Measurements from ENCODE around the gene GNA14.

DNA sequence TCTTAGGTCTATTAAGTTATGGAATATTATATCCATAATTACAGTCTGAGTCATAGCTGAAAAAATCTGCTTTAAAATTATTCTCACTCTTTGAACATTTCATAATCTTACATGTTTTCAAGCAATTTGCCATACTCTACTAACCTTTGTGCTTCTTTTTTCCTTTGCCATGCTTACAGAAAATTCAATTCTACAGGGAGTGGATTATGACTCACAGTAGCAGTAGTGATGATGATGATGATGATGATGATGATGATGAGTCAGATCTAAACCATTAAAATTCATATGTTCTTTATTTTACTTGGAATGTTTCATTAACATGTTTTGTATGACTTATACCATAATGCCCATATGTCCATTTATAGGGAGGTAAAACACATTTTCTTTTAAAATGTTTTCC lies 263.7 kb downstream of the GNA14 start:
- TF ChIP-seq, protein P1, sequence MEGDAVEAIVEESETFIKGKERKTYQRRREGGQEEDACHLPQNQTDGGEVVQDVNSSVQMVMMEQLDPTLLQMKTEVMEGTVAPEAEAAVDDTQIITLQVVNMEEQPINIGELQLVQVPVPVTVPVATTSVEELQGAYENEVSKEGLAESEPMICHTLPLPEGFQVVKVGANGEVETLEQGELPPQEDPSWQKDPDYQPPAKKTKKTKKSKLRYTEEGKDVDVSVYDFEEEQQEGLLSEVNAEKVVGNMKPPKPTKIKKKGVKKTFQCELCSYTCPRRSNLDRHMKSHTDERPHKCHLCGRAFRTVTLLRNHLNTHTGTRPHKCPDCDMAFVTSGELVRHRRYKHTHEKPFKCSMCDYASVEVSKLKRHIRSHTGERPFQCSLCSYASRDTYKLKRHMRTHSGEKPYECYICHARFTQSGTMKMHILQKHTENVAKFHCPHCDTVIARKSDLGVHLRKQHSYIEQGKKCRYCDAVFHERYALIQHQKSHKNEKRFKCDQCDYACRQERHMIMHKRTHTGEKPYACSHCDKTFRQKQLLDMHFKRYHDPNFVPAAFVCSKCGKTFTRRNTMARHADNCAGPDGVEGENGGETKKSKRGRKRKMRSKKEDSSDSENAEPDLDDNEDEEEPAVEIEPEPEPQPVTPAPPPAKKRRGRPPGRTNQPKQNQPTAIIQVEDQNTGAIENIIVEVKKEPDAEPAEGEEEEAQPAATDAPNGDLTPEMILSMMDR (IDR thresholded peaks at IDR 0.05; ENCODE audit: low read depth, low read length), result no peak
- no peak for TF ChIP-seq EZH2phosphoT487 (IDR thresholded peaks at IDR 0.05; ENCODE audit: low read depth)
